ENCODE data around the gene MRPL1. TPM values are rescaled to one million over a fixed set of nuclear protein-coding genes. Genes with fewer than 3 reads are reported as not detected.

MRPL1 gene
- total and polyA plus RNA-seq, 2 experiments from 2014 or later: 18.2 to 30.9 TPM

DNA sequence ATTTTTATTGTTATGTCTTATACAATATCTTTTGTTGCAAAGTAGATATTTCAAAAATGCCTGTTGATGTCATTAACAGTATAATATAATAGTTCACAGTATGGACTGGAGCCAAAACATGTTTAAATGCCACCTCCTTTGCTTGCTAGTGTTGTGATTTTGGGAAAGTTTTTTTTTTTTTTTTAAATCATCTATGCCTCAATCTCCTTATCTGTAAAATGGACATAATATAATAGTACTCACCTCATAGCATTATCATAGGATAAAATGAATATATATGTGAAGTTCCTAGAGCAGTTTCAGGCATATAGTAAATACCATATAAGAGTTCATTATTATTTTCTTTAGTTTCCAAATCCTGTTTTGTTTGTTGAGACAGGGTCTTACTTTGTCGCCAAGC lies 18.3 kb upstream of the MRPL1 start:
- Histone ChIP-seq H3K27ac (no peak overlapping the region), H3K4me1 (ENCODE audit: low read depth) (no peaks in the 10 kb centered on the region), H3K27me3 (no peaks in the 10 kb centered on the region), H3K4me3 (no peak overlapping the region), H3K9me3 (ENCODE audit: low read depth) (no peaks in the 10 kb centered on the region), H3K36me3 (no peaks in the 10 kb centered on the region)
- TF ChIP-seq, protein P1, sequence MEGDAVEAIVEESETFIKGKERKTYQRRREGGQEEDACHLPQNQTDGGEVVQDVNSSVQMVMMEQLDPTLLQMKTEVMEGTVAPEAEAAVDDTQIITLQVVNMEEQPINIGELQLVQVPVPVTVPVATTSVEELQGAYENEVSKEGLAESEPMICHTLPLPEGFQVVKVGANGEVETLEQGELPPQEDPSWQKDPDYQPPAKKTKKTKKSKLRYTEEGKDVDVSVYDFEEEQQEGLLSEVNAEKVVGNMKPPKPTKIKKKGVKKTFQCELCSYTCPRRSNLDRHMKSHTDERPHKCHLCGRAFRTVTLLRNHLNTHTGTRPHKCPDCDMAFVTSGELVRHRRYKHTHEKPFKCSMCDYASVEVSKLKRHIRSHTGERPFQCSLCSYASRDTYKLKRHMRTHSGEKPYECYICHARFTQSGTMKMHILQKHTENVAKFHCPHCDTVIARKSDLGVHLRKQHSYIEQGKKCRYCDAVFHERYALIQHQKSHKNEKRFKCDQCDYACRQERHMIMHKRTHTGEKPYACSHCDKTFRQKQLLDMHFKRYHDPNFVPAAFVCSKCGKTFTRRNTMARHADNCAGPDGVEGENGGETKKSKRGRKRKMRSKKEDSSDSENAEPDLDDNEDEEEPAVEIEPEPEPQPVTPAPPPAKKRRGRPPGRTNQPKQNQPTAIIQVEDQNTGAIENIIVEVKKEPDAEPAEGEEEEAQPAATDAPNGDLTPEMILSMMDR (IDR thresholded peaks at IDR 0.05; ENCODE audit: low read depth, low read length): no peak
- no peak for DNase-seq (ENCODE audit: low read depth in 1 of 2, low spot score in 1 of 2)

DNA sequence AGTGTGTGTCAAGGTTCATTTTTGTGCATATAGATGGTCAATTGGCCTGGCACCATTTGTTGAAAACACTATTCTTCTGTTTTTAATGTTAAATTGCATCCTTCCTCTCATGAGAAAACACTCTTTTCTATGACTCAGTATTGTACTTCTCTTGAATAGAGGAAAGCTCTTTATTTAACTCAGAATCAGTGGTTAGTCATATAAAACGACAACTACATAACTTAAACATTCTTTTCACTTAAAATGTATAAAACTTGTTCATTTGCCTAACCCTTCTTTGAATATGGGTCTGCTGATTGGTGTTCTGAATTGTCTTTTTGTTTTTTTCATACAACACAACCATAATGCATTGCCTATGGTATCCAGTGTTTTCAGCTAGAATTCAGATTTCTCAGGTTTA lies 17.2 kb upstream of the MRPL1 start:
- DNase-seq (ENCODE audit: low read depth in 1 of 2, low spot score in 1 of 2): no peak
- H3K27me3 ChIP-seq: no peaks in the 10 kb centered on the region
- H3K4me3 ChIP-seq: no peak overlapping the region
- H3K4me1 ChIP-seq (ENCODE audit: low read depth): no peaks in the 10 kb centered on the region
- H3K9me3 ChIP-seq (ENCODE audit: low read depth): no peaks in the 10 kb centered on the region
- TF ChIP-seq, protein P1 (IDR thresholded peaks at IDR 0.05; ENCODE audit: low read depth, low read length): no peak
- no peak overlapping the region for H3K27ac ChIP-seq
- no peaks in the 10 kb centered on the region for H3K36me3 ChIP-seq

DNA sequence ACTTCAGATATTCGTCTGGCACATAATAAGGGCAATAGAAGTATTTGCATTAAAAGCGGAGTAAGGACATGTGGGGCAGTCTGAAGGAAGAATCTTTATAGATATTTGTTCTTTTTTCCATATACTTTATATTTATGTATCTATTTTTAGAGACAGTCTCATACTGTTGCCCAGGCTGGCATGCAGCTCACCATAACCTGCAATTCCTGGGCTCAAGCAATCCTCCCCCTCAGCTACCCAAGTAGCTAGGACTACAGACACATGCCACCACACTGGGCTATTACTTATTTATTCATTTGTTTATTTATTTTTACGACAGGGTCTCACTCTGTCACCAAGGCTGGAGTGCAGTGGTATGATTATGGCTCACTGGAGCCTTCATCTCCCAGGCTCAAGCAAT lies 16.7 kb upstream of the MRPL1 start:
- Histone ChIP-seq H3K4me3 (no peak overlapping the region), H3K36me3 (no peaks in the 10 kb centered on the region), H3K9me3 (ENCODE audit: low read depth) (no peaks in the 10 kb centered on the region), H3K27ac (no peak overlapping the region), H3K27me3 (no peaks in the 10 kb centered on the region), H3K4me1 (ENCODE audit: low read depth) (no peaks in the 10 kb centered on the region)
- TF ChIP-seq, protein P1 (IDR thresholded peaks at IDR 0.05; ENCODE audit: low read depth, low read length): no peak
- DNase-seq (ENCODE audit: low read depth in 1 of 2, low spot score in 1 of 2): no peak

DNA sequence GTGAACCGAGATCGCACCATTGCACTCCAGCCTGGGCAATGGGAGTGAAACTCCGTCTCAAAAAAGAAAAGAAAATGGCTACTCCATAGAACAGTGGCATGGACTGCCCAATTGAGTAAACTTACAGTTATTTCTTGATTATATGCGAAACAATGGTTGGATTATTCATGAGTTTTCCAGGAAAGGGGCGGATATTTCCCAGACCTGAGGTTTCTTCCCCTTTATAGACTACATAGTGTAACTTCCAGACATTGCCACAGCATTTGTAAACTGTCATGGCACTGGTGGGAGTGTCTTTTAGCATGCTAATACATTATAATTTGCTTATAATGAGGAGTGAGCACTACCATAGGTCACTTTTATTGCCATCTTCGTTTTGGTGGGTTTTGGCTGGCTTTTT lies 14.1 kb upstream of the MRPL1 start:
- Histone ChIP-seq H3K9me3 (ENCODE audit: low read depth) (no peaks in the 10 kb centered on the region), H3K27ac (no peak overlapping the region), H3K27me3 (no peaks in the 10 kb centered on the region), H3K4me1 (ENCODE audit: low read depth) (no peaks in the 10 kb centered on the region), H3K36me3 (no peaks in the 10 kb centered on the region), H3K4me3 (no peak overlapping the region)
- no peak for DNase-seq (ENCODE audit: low read depth in 1 of 2, low spot score in 1 of 2)
- TF ChIP-seq, protein P1 (IDR thresholded peaks at IDR 0.05; ENCODE audit: low read depth, low read length): no peak

DNA sequence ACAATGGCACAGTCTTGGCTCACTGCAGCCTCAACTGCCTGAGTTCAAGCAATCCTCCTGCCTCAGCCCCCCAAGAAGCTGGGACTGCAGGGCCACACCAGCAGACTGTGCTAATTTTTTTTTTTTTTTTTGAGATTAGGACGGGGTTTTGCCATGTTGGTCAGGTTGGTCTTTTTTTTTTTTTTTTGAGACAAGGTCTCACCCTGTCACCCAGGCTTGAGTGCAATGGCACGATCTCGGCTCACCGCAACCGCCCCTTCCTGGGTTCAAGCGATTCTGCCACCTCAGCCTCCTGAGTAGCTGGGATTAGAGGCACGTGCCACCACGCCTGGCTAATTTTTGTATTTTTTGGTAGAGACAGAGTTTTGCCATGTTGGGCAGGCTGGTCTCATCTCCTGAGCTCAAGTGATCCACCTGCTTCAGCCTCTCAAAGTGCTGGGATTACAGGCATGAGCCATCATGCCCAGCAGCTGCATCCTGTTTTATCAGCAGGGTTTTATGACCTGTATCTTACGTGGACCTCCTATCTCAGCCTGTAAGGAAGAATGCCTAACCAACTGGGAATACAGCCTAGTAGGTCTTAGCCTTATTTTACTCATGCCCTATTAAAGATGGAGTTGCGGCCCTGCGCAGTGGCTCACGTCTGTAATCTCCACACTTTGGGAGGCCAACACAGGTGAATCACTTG lies 13.2 kb upstream of the MRPL1 start:
- Histone ChIP-seq H3K27ac (no peak overlapping the region), H3K9me3 (ENCODE audit: low read depth) (no peaks in the 10 kb centered on the region), H3K27me3 (no peaks in the 10 kb centered on the region), H3K4me3 (no peak overlapping the region), H3K36me3 (no peaks in the 10 kb centered on the region), H3K4me1 (ENCODE audit: low read depth) (no peaks in the 10 kb centered on the region)
- TF ChIP-seq, protein P1 (IDR thresholded peaks at IDR 0.05; ENCODE audit: low read depth, low read length): no peak
- DNase-seq (ENCODE audit: low read depth in 1 of 2, low spot score in 1 of 2): no peak

All from cardiac muscle cell (in vitro differentiated cells and primary cell).